ENCODE data around the gene SLC40A1.
A peak's percentile ranks its signal among the peaks of the same experiment; 100 is the strongest.

Gene SLC40A1

DNA sequence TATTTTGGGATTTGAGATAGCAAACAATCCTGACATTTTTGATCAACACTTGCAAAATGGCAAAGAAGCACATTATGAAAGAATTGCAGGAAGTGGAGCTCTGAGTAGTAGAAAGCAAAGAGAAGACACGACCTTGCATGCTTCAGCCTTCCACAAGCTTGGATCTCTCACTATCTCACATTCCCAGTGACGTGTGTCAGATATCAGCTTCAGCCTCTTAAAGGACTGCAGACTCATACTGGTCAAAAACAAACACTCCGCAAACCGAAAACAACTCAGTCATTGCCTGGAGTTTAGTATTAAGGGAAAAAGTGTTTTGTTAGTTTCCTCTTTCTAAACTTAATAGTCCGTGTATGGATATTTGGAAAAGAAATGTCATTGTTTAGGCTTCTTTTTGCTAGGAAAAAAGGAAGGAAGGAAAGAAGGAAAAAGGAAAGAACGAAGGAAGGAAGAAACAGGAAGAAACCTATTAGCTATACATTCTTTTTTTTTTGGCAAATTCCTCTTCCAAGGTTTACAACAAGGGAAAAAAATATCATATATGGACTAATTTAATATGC lies 32.6 kb upstream of the SLC40A1 start:
- Histone ChIP-seq H3K9me3 (no peaks in the 10 kb centered on the region), H3K36me3 (no peaks in the 10 kb centered on the region), H3K27me3 (no peaks in the 10 kb centered on the region), H3K4me1 (peaks cover 9% of the 10 kb centered on the region), H3K4me3 (ENCODE audit: low read depth, low read length) (peak overlapping the region; percentile 34)
- DNase-seq, result no peak
- TF ChIP-seq, protein P1, sequence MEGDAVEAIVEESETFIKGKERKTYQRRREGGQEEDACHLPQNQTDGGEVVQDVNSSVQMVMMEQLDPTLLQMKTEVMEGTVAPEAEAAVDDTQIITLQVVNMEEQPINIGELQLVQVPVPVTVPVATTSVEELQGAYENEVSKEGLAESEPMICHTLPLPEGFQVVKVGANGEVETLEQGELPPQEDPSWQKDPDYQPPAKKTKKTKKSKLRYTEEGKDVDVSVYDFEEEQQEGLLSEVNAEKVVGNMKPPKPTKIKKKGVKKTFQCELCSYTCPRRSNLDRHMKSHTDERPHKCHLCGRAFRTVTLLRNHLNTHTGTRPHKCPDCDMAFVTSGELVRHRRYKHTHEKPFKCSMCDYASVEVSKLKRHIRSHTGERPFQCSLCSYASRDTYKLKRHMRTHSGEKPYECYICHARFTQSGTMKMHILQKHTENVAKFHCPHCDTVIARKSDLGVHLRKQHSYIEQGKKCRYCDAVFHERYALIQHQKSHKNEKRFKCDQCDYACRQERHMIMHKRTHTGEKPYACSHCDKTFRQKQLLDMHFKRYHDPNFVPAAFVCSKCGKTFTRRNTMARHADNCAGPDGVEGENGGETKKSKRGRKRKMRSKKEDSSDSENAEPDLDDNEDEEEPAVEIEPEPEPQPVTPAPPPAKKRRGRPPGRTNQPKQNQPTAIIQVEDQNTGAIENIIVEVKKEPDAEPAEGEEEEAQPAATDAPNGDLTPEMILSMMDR (IDR thresholded peaks at IDR 0.05; ENCODE audit: low read depth, low read length), result no peak

DNA sequence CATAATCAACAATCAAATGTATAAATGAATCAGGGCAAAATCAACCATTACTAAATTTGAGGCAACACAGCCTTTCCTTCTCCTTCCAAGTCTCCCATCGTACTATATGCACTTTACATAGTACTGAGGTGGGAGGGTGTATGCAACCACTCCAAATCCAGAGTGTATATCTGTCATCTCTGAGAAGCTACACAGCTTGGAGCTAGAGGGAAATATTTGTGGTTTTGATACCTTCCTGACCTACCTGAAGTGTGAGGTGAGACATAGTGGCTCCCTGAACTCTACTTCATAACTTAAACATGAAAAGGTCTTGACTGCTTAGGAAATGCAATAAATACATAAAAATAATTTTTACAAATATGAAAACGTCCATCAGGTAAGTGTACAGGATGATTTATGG lies 30.1 kb upstream of the SLC40A1 start:
- peaks cover 9% of the 10 kb centered on the region for H3K4me1 ChIP-seq
- TF ChIP-seq, protein P1 (IDR thresholded peaks at IDR 0.05; ENCODE audit: low read depth, low read length), result no peak

DNA sequence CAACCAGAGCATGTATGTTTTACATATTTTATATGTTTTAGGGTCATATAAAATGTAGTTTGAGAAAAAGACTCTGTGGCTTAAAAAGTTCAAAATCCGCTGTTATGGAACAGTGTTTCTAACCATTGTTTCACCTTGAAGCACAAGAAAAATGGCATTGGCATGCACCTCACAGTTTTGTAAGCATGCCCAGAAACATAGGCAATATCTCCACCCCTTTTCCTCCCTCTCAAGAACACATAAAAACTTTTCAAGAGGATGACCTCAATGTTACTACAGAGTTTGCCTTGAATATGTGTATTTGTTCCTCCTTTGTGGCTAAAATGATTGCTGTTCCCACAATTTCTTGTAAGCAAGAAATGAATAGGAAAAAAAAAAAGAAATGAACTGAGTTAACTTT lies 29.3 kb upstream of the SLC40A1 start:
- TF ChIP-seq, protein P1 (IDR thresholded peaks at IDR 0.05; ENCODE audit: low read depth, low read length), result no peak
- Histone ChIP-seq H3K4me1 (peaks cover 9% of the 10 kb centered on the region), H3K27me3 (no peaks in the 10 kb centered on the region), H3K4me3 (ENCODE audit: low read depth, low read length) (no peak overlapping the region), H3K36me3 (no peaks in the 10 kb centered on the region), H3K9me3 (no peaks in the 10 kb centered on the region)
- DNase-seq, result no peak

More for the DNA sequence above, 30.1 kb upstream of the SLC40A1 start:
- Histone ChIP-seq H3K9me3 (no peaks in the 10 kb centered on the region), H3K4me3 (ENCODE audit: low read depth, low read length) (no peak overlapping the region), H3K27me3 (no peaks in the 10 kb centered on the region), H3K36me3 (no peaks in the 10 kb centered on the region)
- no peak for DNase-seq

DNA sequence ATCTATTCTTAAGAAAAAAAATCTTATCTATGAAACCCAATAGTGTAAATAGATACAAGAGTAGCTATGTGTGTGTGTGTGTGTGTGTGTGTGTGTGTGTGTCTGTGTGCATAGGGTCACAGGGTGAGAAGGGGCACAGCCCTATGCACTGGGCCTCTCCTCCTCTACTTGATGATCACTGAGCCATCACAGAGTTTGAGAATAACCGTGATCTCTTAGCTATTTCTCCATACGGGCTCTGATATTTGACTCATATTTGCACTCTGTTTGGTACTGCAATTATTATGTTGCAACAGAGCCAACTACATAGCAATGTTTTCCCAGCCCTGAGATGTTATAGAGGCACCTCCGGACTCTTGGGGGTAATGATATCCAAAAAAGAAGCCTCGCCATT lies 28.8 kb upstream of the SLC40A1 start:
- no peak for DNase-seq
- H3K4me3 ChIP-seq (ENCODE audit: low read depth, low read length), result no peak overlapping the region
- no peaks in the 10 kb centered on the region for H3K36me3 ChIP-seq
- no peaks in the 10 kb centered on the region for H3K27me3 ChIP-seq
- H3K4me1 ChIP-seq, result peaks cover 9% of the 10 kb centered on the region
- no peaks in the 10 kb centered on the region for H3K9me3 ChIP-seq
- TF ChIP-seq, protein P1 (IDR thresholded peaks at IDR 0.05; ENCODE audit: low read depth, low read length), result no peak

DNA sequence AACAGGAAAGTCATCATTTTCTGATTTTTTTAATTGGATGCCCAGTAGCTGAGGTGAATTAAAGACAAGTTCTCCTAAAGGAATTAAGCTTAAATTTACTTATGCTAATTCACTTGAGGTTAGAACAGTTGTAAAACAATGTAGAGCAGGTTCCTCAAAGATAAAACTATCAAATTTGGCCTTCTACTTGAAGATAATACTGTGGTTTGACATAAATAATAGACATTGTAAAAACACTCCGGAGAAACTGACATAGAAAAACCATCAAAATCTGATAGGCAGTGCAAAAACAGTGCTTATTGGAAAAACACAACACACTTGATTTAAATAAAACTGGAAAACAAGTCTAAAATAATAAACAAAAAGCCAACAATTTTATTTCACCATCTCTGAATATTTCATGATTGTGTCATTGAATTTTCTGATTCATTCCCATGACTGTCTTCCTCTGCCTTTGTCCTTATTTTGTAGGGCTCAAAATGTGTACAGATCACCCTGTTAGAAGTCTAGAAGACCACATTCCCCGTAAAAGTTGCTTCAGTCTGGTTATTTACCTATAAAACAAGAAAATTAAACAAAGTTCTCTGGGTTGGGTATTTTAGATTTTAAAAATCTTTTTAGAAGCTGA lies 28.3 kb upstream of the SLC40A1 start:
- Histone ChIP-seq H3K4me1 (peaks cover 9% of the 10 kb centered on the region), H3K9me3 (no peaks in the 10 kb centered on the region), H3K36me3 (no peaks in the 10 kb centered on the region), H3K4me3 (ENCODE audit: low read depth, low read length) (no peak overlapping the region), H3K27me3 (no peaks in the 10 kb centered on the region)
- TF ChIP-seq, protein P1 (IDR thresholded peaks at IDR 0.05; ENCODE audit: low read depth, low read length), result no peak
- no peak for DNase-seq

DNA sequence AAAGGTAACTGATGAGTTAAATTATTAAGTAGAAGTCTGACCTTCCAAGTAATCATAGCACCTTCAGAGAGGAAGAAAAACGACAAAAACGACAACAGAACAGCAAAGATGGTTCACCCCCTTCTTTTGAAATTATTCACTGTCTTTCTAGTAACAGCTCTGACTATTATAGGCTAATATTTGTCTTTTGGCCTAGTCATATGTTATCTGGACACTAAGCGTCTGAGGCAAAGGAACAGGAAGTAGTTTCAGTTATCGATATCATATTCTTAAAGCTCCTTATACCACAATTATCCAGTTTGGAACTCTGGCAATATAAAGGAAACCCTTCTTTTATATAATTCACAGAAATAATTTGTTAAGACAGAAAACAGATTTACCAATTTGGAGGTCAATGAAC lies 27.6 kb upstream of the SLC40A1 start:
- Histone ChIP-seq H3K9me3 (no peaks in the 10 kb centered on the region), H3K27me3 (no peaks in the 10 kb centered on the region), H3K36me3 (no peaks in the 10 kb centered on the region), H3K4me1 (peaks cover 8% of the 10 kb centered on the region), H3K4me3 (ENCODE audit: low read depth, low read length) (no peak overlapping the region)
- TF ChIP-seq, protein P1 (IDR thresholded peaks at IDR 0.05; ENCODE audit: low read depth, low read length), result no peak
- DNase-seq, result no peak

Measured in BE2C (cell line).